HG03342 (cell line): ENCODE data around the gene LYZL2.
"Not testable (repeated sequence)": the region's sequence is repeated elsewhere in the genome, so short reads cannot be mapped to it uniquely, and the experiment has no call there.

Experiments used
- ATAC-seq: cut with Tn5 transposase; IDR thresholded peaks from one replicate; pipeline ENCODE4 v1.9.1; 2021; ENCODE audit warnings: mild to moderate bottlenecking, moderate library complexity; ENCODE audit not compliant: unreplicated experiment

LYZL2 gene

GRCh38 chr10:30629653-30630052 lies at the start of gene LYZL2:
Gene LYZL2, minus strand, starts transcription at chr10:30629753. Its CDS starts 2,838 bp downstream, at chr10:30626915.
- ATAC-seq, result no peak

- not testable (repeated sequence) for ATAC-seq
Observed at GRCh38 chr10:30677616-30678015, 48.1 kb upstream of the LYZL2 start.

DNA sequence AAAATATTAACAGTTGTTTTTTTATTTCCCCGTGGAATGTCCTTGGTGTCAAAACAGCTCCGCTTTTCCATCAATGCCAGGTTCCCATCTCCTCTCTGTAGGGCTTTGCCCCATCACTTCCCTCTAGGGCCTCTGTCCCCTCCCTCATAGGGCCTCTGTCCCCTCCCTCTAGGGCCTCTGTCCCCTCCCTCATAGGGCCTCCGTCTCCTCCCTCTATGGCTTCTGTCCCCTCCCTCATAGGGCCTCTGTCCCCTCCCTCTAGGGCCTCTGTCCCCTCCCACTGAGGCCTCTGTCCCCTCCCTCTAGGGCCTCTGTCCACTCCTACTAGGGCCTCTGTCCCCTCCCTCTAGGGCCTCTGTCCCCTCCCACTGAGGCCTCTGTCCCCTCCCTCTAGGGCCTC lies 47.6 kb upstream of the LYZL2 start:
- ATAC-seq, result not testable (repeated sequence)

GRCh38 chr10:30675791-30676718 lies 46.5 kb upstream of the LYZL2 start:
- no peak for ATAC-seq

DNA sequence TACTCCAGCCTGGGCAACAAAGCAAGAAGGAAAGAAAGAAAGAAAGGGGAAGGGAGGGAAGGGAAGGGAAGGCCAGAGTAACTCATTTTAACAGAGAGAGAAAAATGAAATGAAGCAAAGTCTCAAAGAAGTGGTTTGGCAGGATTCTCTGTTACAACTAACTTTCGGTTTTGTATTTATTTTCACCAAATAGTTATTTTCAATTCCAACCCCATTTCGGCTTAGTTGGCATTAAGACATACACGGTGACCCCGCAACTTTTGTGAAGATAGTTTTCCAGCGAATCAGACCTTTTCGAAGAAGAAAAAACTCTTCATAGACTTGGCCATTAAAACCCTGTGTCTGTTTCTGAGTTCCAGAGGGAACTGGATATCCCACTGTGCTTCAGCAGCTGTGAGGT lies 45.2 kb upstream of the LYZL2 start:
- no peak for ATAC-seq

- not testable (repeated sequence) for ATAC-seq
Observed at GRCh38 chr10:30673262-30673661, 43.7 kb upstream of the LYZL2 start.

- not testable (repeated sequence) for ATAC-seq
Observed at GRCh38 chr10:30672338-30672737, 42.8 kb upstream of the LYZL2 start.

DNA sequence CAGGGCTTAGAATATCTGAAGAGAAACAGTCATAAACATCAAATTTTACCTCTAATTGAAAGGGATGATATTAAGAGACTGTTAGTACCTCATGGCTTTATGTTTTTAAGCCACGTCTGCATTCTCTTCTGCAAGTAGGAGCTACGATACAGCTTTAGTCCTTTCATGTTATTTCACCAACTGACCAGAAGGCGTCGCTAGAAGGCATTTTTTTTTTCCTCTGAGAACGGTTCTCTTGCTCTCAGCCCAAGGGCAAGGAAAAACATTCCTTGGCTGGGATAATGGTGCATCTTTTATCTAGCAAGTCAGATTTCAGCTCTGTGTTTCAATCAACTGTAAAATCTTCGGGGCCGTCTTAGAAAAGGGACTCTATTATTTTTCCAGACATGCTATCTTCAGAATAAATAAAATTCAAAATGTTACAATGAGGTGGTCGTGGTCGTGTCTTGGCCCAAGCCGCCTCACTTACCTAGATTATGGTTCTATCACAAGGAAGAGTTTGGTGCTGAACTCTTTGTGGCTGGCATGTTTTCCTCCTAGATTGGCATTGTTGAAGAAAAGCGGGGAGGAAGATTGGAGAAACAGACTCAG lies 41.6 kb upstream of the LYZL2 start:
- no peak for ATAC-seq

GRCh38 chr10:30667982-30668381 lies 38.4 kb upstream of the LYZL2 start:
- not testable (repeated sequence) for ATAC-seq

- ATAC-seq, result peak; percentile 93
Observed at GRCh38 chr10:30663403-30663802, 33.9 kb upstream of the LYZL2 start.

DNA sequence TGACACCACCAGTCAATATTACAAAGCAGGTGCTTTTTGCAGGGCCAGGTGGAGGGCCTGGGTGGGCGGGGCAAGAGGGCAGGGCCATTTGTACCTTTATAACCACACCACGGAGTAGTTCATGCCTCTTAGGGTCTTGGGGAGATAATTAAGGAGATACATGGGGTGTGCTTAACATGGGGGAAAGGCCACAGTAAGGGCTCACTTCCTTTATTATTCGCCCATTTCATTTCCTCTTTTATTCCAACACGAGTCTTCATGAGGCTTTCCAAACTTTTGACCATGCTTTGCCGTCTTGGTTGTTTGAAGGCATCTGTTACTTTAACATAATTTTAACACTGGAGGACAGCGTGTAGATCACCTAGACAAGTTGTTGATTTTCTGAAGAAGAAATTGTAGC lies 33.3 kb upstream of the LYZL2 start:
- ATAC-seq, result peak; percentile 24

DNA sequence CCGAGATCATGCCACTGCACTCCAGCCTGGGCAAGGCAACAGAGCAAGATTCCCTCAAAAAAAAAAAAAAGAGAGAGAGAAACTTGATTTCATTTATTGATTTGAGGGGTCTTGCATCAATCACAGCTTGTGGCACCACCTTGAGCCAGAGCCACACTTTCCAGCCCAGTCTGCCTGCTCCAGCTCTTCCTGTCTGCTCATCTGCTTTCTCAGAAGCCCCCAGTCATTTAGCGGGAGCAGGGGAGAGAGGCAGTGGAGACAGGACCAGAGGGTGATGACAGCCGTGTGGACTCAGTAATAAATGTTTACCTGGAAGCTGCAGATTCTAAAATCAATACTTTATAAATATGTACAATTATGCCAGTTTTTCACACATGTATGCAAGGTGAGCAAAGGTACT lies 30.8 kb upstream of the LYZL2 start:
- ATAC-seq, result not testable (repeated sequence)

GRCh38 chr10:30656233-30656632 lies 26.7 kb upstream of the LYZL2 start:
- no peak for ATAC-seq

DNA sequence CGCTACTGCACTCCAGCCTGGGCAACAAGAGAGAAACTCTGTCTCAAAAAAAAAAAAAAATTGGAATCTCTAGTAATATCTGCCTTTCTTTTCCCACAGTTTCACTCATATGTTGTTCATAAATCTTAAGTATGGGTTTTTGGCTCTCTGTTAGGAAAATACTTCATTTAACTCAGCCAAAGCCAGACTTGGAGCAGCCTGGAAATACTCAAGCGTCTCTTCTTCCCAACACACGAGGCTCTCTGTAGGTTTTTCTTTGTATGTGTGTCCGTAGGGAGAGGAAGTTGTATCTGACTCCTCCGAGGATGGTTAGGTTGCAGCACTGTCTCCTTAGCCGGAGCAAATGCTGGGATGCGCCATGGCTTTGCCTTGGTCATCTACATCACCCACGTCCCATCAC lies 25.4 kb upstream of the LYZL2 start:
- ATAC-seq, result not testable (repeated sequence)

DNA sequence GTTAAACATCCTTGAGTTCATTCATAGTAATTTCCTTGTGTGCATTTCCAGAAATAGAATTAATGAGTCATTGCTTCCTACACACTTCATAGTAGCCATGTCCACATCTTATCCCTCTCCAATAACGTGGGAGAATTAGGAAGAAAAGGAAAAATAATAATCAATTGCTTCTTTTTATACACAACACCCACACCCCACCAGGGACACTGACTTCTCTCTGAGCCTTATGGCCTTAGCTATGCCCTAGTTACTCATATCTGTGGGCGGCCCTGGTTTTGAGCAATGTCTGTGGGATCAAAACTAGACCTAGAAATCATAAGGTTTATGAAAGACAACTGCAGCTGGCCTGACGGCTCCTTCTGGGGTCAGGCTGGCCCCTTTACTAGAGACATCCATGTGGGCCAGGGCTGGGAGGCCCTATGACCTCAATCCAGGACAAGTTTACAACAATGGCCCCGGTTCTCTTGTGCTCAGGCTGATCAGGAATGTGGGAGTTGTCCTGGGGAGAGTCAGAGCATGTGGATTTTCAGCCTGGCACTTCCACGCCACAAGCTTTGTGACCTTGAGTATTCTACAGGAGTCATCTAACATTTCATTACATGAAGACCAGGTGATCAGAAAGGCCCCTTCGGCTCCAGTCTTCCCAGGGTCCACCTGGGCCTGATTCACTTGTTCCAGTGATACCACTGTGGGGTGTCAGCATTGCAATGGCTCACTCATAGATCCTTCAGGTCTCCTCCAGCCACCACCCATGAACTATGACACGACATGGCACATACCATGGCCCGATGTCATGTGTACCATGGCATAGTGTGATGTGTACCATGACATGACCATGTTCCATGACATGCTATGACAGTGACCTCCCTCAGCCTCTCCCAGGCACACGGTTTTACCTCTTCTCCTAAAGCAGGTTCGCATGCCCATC lies 22.2 kb upstream of the LYZL2 start:
- not testable (repeated sequence) for ATAC-seq

DNA sequence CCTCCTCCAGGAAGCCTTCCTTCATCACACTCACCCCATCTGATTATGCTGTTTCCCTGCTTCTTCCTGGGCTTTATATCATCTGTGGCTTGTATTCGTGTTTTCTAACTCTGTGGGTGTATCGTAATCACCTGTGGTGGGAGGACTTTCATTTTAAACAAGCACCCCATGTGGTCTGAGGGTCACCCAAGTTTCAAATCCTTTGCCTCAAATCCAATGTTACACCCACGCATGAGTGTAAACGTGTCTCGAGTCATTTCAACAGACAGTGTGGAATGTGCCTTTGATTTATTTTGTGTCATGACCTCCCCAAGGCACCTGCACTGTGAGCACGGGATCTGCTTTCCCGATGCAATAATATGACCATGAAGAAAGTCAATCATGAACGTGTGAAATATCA lies 17.5 kb upstream of the LYZL2 start:
- no peak for ATAC-seq

- ATAC-seq, result no peak
Observed at GRCh38 chr10:30645340-30645827, 15.8 kb upstream of the LYZL2 start.

DNA sequence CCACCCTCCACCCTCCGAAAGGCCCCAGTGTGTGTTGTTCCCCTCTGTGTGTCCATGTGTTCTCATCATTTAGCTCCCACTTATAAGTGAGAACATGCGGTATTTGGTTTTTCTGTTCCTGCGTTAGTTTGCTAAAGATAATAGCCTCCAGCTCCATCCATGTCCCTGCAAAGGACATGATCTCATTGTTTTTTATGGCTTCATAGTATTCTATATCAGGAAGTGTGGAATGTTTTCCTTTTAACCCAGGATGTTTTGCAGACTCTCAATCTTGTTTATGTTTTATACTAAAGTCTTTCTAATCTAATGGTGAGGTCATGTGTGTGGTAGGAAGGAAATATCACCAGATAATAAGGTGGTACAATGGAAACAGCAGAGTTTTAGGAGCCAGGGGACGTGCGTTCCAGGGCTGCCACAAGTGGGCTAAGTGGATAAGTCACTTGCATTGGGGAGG lies 14.9 kb upstream of the LYZL2 start:
- ATAC-seq, result not testable (repeated sequence)

DNA sequence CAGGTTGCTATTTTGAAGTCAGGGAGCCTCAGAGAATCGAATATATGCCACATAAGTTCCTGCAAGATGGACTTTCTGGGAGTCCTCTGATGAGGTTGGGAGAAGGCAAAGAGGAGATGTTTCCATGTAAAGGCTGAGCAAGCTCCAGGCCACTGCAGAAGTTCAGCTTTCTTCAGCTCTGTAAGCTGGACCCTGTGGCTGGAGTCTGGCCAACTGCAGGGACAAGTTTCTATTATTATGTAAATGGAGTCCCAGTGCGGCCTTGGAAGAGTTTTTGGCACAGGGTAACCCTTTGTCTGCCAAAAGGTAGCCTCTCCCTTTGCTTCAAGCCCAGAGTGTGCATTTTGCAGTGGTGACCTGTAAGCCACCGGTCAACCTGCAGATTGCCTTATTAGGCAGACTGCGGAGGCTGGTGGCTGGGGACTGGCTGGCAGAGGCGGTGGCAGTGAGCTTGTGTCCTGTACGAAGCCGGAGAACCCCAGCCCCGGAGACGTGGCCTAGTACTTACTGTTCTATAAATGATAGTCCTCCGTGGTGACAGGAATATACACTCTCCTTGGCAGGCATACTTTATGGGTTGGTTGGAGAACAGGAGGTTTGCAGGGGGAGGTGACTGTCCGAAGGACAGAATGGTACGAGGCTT lies 14.1 kb upstream of the LYZL2 start:
- not testable (repeated sequence) for ATAC-seq

- ATAC-seq, result not testable (repeated sequence)
Observed at GRCh38 chr10:30642856-30643255, 13.3 kb upstream of the LYZL2 start.
